ENCODE measurements around the gene AGBL1.

The AGBL1 gene

GRCh38 chr15:86540840-86541467 is 461.3 kb downstream of the AGBL1 start:
- DNase-seq: no peak

DNA sequence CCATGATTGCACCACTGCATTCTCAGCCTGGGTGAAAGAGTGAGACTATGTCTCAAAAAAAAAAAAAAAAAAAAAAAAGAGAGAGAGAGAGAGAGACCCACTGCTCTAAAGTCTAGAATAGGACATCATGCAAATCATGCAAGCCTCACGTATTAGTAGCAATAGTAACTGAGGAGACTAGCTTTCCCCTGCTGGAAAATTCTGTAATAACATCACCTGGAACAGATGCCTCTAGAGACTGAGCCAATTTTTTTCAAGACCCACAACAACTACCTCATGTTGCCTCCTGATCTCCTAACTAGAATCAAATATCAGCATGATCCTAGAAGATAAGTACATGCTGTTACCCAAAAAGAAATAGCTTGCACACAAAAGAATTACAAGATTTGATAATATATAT is 461.9 kb downstream of the AGBL1 start:
- DNase-seq: no peak

GRCh38 chr15:86550075-86550474 is 470.4 kb downstream of the AGBL1 start:
- no peak for DNase-seq

- no peak for DNase-seq
Measured at GRCh38 chr15:86553108-86553507, 473.4 kb downstream of the AGBL1 start.

- DNase-seq: no peak
Measured at GRCh38 chr15:86555098-86555497, 475.4 kb downstream of the AGBL1 start.

DNA sequence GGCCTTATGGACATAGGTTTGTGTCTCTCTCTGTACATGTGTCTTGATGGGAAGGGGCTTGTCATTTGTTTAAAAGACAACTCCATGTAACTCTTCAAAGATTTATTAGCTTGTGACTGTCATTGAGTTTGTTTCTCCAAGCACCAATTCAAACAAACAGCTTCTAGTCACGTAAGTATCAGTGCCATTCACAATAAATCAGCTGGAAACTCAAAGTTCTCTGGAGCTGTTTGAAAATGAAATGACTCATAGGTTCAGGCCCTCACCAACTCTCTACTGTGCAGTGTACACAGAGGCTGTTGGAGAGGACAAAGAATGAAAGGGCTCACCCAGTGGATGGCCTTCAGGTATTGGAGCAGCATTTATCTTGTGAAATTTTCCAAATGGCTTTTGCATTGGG is 476.3 kb downstream of the AGBL1 start:
- DNase-seq: no peak

- no peak for DNase-seq
Measured at GRCh38 chr15:86556396-86557017, 476.8 kb downstream of the AGBL1 start.

GRCh38 chr15:86557018-86557550 is 477.4 kb downstream of the AGBL1 start:
- DNase-seq: no peak

DNA sequence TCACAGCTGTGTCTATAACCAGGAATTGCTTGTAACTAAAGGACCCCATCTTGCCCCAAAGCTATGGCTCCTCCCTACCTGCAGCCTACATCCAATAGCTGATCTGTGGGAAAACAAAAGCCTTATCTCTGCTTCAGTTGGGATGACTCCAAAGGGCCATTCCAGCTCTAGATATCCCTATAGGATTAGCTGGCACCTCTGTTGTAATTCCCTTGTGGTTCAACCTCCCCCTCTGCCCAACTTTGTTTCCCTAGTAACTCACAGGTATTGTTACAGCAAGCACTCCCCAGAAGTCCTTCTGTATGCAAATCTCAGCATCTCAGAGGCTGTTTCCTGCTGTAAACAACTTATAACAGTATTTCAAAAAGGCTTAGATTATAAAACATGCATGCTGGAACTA is 478.6 kb downstream of the AGBL1 start:
- DNase-seq: no peak

DNA sequence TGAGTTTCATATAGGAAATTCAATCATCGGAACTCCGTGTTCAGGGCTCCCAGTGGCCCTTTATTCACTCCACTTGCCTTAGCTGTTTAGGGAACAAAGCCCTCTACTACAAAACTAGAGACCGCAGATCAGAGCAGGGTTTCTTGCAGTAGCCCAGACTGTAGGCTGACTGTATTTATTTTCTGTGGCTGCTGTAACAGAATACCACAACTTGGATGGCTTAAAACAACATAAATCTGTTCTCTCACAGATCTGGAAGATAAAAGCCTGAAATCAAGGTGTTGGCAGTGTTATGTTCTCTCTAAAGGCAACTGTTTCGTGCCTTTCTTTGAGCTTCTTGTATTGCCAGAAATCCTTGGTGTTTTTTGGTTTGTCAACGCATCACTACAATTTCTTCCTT is 479.0 kb downstream of the AGBL1 start:
- DNase-seq: no peak

DNA sequence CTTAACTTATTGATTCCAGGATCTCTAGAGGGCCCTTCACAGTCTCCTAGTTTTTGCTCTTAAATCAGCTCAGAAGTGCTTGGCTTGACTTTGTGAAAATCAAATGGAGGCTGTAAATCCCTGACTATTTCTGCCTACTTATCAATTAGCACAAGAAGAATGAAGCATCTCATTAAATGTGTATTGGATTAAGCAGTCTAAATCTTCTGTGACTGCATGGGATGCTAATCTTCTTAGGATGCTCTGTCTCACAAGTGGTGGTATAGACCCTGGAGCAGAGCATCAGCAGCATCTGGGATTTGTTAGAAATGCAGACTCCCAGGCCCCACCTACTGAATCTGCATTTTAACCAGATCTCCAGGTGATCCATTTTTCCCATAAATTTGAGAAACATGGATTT is 488.7 kb downstream of the AGBL1 start:
- DNase-seq: no peak

DNA sequence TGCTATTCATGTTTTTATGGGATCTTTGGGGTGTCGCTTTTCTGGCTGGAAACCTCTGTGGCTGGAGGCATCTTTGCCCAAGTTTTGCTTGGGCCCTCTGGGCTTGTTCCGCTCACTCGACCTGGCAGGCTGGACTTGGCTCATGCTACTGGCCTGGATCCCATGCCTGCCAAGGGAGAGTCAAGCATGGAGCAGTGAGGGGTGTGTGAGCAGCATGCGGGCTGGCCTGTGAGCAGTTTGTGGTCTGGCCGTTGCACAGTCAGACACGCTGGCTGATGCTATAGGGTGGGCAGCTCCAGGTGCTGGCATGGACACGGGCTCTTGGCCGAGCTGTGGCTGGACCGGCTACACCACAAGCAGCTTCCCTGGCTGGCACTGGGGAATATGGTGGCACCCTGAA is 491.1 kb downstream of the AGBL1 start:
- no peak for DNase-seq

DNA sequence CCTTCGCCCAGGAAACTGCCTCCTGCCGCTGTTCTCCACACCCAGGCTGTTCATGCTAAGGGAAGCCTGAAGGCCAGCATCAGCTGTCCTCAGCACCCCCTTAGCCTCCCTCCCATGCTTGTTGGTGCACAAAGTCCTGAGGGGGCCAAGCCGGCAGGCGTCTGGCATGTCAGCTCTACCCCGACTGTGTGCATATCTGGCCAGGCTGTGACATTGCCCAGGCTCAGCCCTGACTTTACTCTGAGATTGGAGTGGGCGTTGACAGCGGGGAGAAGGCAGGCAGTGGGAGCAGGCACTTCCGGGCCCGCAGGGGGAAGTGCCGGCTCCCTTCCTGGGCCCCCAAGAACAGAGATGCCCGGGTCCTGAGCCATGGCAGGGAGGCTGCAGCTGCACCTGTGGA is 492.2 kb downstream of the AGBL1 start:
- no peak for DNase-seq

DNA sequence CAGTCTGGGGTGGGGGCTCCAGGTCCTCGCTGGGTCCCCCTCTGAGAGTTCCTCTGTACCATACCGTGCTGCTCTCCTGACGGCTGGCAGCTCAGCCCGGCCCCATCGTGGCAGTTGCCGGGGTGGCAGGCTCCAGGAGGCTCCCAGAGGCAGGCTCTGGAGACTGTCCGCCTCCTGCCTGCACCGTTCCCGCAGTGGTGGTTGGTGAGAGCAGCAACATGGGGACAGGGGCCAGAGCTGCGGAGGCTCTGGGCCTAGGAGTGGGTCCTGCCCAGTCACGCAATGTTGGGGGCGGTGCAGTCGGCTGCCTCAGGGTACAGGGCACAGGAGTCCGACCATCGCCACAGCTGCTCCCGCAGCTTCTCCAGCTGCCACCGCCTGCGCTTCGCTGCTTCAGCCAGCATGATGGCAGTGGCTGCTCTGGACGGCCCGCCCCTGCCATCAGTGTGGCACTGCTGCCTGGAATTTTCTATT is 492.7 kb downstream of the AGBL1 start:
- no peak for DNase-seq

- DNase-seq: no peak
Measured at GRCh38 chr15:86573476-86573875, 493.8 kb downstream of the AGBL1 start.

- no peak for DNase-seq
Measured at GRCh38 chr15:86588413-86588812, 508.7 kb downstream of the AGBL1 start.

DNA sequence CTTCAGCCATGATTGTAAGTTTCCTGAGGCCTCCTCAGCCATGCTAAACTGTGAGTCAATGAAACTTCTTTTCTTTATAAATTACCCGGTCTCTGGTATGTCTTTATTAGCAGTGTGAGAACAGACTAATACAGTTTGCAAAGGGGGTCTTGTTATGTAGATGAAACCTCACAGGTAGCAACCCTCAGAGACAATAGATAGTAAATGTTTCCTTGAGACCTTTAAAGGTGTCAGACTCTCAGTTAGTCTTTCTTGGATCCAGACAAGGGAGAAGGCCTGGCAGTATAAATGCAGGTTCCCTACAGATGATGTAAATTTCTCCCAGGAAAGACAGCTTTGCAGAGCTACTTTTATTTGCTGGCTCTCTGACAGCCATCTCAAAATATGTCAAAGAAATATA is 510.8 kb downstream of the AGBL1 start:
- no peak for DNase-seq

DNA sequence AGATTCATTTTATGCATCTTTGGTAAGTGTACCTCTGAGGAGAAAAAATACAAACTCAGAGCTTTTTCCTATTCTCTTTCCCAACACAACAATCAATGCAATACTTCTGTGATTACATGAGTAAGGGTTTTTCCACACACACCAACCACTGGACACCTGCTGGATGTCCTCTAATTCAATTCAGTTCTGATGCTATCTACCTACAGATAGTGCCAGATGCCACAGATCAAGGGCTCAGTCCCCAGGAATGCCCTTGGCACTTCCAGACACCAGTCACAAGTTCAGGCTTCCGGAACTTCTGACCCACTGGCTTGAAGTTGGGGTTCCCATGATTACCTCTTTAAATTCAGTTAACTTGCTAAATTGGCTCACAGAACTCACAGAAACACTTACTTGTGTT is 511.5 kb downstream of the AGBL1 start:
- no peak for DNase-seq

- DNase-seq: no peak
Measured at GRCh38 chr15:86591994-86592735, 512.5 kb downstream of the AGBL1 start.

GRCh38 chr15:86595741-86596140 is 516.1 kb downstream of the AGBL1 start:
- DNase-seq: no peak

GRCh38 chr15:86603466-86603865 is 523.8 kb downstream of the AGBL1 start:
- no peak for DNase-seq

GRCh38 chr15:86608461-86609205 is 529.0 kb downstream of the AGBL1 start:
- DNase-seq: no peak

GRCh38 chr15:86609275-86609674 is 529.6 kb downstream of the AGBL1 start:
- no peak for DNase-seq

Measured in CD4-positive, alpha-beta T cell treated with Interleukin-21 for 1 hour (primary cell).